ENCODE results near the gene ZNF628. TPM values are rescaled to one million over a fixed set of nuclear protein-coding genes. Genes with fewer than 3 reads are reported as not detected.
"Not testable (repeated sequence)": the region's sequence is repeated elsewhere in the genome, so short reads cannot be mapped to it uniquely, and the experiment has no call there.

The ZNF628 gene
- polyA plus RNA-seq, 3 donors, result 5.1 to 6.8 (median 5.2) TPM

GRCh38 chr19:55444646-55445045 is 31.8 kb upstream of the ZNF628 start:
- DNase-seq, result no peak

- DNase-seq, result no peak
Measured at GRCh38 chr19:55446060-55446459, 30.4 kb upstream of the ZNF628 start.

- DNase-seq, result no peak
Measured at GRCh38 chr19:55447421-55448174, 28.8 kb upstream of the ZNF628 start.

- DNase-seq, result not testable (repeated sequence)
Measured at GRCh38 chr19:55448175-55448490, 28.3 kb upstream of the ZNF628 start.

- no peak for DNase-seq
Measured at GRCh38 chr19:55449469-55449868, 26.9 kb upstream of the ZNF628 start.

GRCh38 chr19:55451163-55451964 is 25.1 kb upstream of the ZNF628 start:
- DNase-seq, result no peak

GRCh38 chr19:55451965-55452748 is 24.3 kb upstream of the ZNF628 start:
- no peak for DNase-seq

- DNase-seq, result peak; percentile 90
Measured at GRCh38 chr19:55452749-55453346, 23.6 kb upstream of the ZNF628 start.

GRCh38 chr19:55453511-55454260 is 22.7 kb upstream of the ZNF628 start:
- no peak for DNase-seq

- DNase-seq, result no peak
Measured at GRCh38 chr19:55454787-55455243, 21.6 kb upstream of the ZNF628 start.

- DNase-seq, result no peak
Measured at GRCh38 chr19:55455576-55456235, 20.7 kb upstream of the ZNF628 start.

GRCh38 chr19:55456347-55456746 is 20.1 kb upstream of the ZNF628 start:
- DNase-seq, result no peak

- no peak for DNase-seq
Measured at GRCh38 chr19:55457683-55458457, 18.5 kb upstream of the ZNF628 start.

- DNase-seq, result no peak
Measured at GRCh38 chr19:55459551-55459949, 16.9 kb upstream of the ZNF628 start.

GRCh38 chr19:55459950-55460657 is 16.3 kb upstream of the ZNF628 start:
- DNase-seq, result no peak

- DNase-seq, result no peak
Measured at GRCh38 chr19:55460670-55461258, 15.7 kb upstream of the ZNF628 start.

- DNase-seq, result peak; percentile 100
Measured at GRCh38 chr19:55461259-55461973, 15.0 kb upstream of the ZNF628 start, which contains the start of gene ISOC2. TSS of gene ISOC2 (minus strand) at chr19:55461642. CDS start at chr19:55456486, 5,156 bp downstream.
